OCI-LY7 (cell line): ENCODE data around the gene CBFA2T2. TPM values are rescaled to one million over a fixed set of nuclear protein-coding genes. Genes with fewer than 3 reads are reported as not detected.

ENCODE experiments used
- BruUV-seq: library from RNA; stranded (reverse); fragments of 400-500 nt; replicated peaks from 2 replicates; lab custom pipeline; 2021; lab: Mats Ljungman, UMichigan
- CTCF ChIA-PET: fragments of 300-600 bp; sonication (Branson Sonifier 250); formaldehyde crosslinking; loops from one replicate; lab custom pipeline; 2022; ENCODE audit warnings: antibody characterized with exemption; ENCODE audit not compliant: unreplicated experiment; lab: Charles Lee
- POLR2A ChIA-PET: fragments of 300-600 bp; sonication (Branson Sonifier 250); formaldehyde crosslinking; loops from one replicate; lab custom pipeline; 2022; ENCODE audit warnings: antibody characterized with exemption; lab: Charles Lee
- DNase-seq: peaks from one replicate; pipeline ENCODE4 v3.0.0-alpha.2; 2015; ENCODE audit warnings: low spot score
- H2AFZ ChIP-seq: fragments of 200-600 bp; sonication (generic), shearing (Covaris generic); 2 replicates; pipeline ENCODE4 v1.6.1; 2014; ENCODE audit warnings: mild to moderate bottlenecking, antibody characterized with exemption, low read length, moderate library complexity
- H3K27ac ChIP-seq: fragments of 200-600 bp; sonication (generic); 2 replicates; pipeline ENCODE4 v1.5.1; 2014; ENCODE audit warnings: mixed run types, low read depth, mild to moderate bottlenecking, moderate library complexity, low read length, inconsistent platforms; ENCODE audit not compliant: poor library complexity, severe bottlenecking
- H3K36me3 ChIP-seq: fragments of 200-600 bp; sonication (generic); 2 replicates; pipeline ENCODE4 v1.6.1; 2014; ENCODE audit warnings: mild to moderate bottlenecking, antibody characterized with exemption, low read length, moderate library complexity, mixed read lengths; ENCODE audit not compliant: insufficient read depth
- H3K4me1 ChIP-seq: fragments of 200-600 bp; sonication (generic); 2 replicates; pipeline ENCODE4 v1.5.1; 2014; ENCODE audit warnings: mild to moderate bottlenecking, low read length; ENCODE audit not compliant: insufficient read depth, poor library complexity, severe bottlenecking
- H3K4me2 ChIP-seq: fragments of 200-600 bp; sonication (generic); 2 replicates; pipeline ENCODE4 v1.6.1; 2014; ENCODE audit warnings: mild to moderate bottlenecking, low read length
- H3K4me3 ChIP-seq: fragments of 200-600 bp; sonication (generic); 2 replicates; pipeline ENCODE4 v1.5.1; 2014; ENCODE audit warnings: mild to moderate bottlenecking, low read depth, low read length; ENCODE audit not compliant: poor library complexity, severe bottlenecking
- H3K79me2 ChIP-seq: fragments of 200-600 bp; sonication (generic); 2 replicates; pipeline ENCODE4 v1.6.1; 2016; ENCODE audit warnings: low read depth, mild to moderate bottlenecking, low read length, moderate library complexity, mixed read lengths; ENCODE audit not compliant: insufficient read depth
- H3K9me2 ChIP-seq: fragments of 200-600 bp; sonication (generic); 2 replicates; pipeline ENCODE4 v1.6.1; 2016; ENCODE audit warnings: mild to moderate bottlenecking, low read length, mixed read lengths; ENCODE audit not compliant: insufficient read depth
- H3K9me3 ChIP-seq: fragments of 200-600 bp; sonication (generic); 2 replicates; pipeline ENCODE4 v1.6.1; 2014; ENCODE audit warnings: mild to moderate bottlenecking, mixed run types, low read length, mixed read lengths
- H4K20me1 ChIP-seq: fragments of 200-600 bp; sonication (generic); 2 replicates; pipeline ENCODE4 v1.6.1; 2014; ENCODE audit warnings: mild to moderate bottlenecking, antibody characterized with exemption, low read length, moderate library complexity, mixed read lengths; ENCODE audit not compliant: insufficient read depth
- EZH2phosphoT487 ChIP-seq: fragments of 200-600 bp; sonication (generic); IDR thresholded peaks from 2 replicates; pipeline ENCODE4 v1.6.1; 2018; ENCODE audit warnings: low read depth, borderline replicate concordance, mild to moderate bottlenecking, mixed run types, antibody characterized with exemption, low read length, moderate library complexity, mixed read lengths
- intact Hi-C: fragments of 100-400 bp; cut with micrococcal nuclease; formaldehyde crosslinking; loops from one replicate; pipeline ENCODE4 v1.10.0; 2022; ENCODE audit not compliant: unreplicated experiment
- total RNA-seq, 2 experiments: library from RNA; depleted of rRNA in 1 of 2; stranded (reverse); fragments of >200 nt in 1 of 2; shearing (Covaris generic) in 1 of 2; gene quantifications; 2 replicates each; pipeline ENCODE4 v1.2.3, GENCODE V29; 2014 to 2022
- TF ChIP-seq, protein P1 (sequence below): fragments of 200-600 bp; sonication (generic); conservative IDR thresholded peaks from 2 replicates; pipeline ENCODE4 v1.5.1; 2014; ENCODE audit warnings: mild to moderate bottlenecking, antibody characterized with exemption, low read length, moderate library complexity, mixed read lengths

Gene CBFA2T2
- total RNA-seq, 2 experiments from 2014 or later, result 20.7 to 32.9 TPM

DNA sequence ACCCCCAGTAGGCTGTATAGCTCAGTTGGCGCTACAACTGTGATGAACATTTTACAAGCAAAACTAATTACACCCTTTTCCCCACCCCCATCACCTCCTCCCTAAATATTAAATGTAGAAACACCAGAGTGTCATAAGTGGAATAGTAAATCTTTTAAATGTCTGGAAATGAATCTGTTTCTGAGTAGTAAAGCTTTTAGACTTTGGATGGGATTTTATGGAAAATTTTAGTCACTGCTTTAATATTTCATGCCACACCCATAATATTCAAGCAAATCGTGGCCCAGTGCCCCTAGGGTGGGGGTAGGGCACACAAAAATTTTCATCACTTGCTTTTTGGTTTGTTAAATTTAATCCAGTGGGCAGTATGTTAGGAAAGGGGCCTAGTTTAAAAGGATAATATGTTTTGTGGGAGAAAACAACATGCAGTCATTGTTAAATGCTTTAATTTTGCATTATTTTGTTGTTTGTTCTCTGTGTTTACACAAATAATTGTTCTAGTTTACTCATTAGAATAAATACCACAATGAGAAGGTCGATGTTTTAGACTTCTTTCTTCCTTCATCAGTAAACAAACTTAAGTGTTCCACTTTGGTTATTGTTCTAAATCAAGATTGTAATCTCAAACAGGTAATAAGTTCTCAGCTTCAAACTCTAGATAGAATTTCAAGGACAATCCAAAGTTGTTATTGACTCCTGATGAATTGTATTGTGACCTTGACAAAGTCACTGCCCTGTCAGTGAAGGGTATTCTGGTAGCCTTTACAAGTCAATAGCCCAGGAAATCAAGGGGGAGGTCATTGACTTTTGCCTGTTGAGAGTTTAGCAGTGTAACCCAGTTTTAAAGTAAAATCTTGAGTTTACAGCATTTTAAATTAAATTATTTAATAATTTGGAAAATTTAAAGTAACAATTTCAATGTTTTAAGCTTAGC is 79.2 kb downstream of the CBFA2T2 start:
- TSS peak; percentile 64 for BruUV-seq
- H3K9me3 ChIP-seq, result no peaks in the 10 kb centered on the region
- H2AFZ ChIP-seq, result no peak overlapping the region
- ChIA-PET CTCF (no interaction called here), POLR2A (interaction anchor here (0.7 to 2.4 kb wide), 21 partner anchors 9 to 242 kb away, joined by 3 to 10 read pairs (median 4); partner anchors contain the start of genes CBFA2T2 and CHMP4B)
- peaks cover 23% of the 10 kb centered on the region; the same call in 1 of the 2 replicates for H3K36me3 ChIP-seq
- H4K20me1 ChIP-seq, result no peaks in the 10 kb centered on the region
- peak overlapping the region; percentile 94 for H3K4me2 ChIP-seq
- DNase-seq, result peak; percentile 65
- peak overlapping the region; percentile 99 for H3K27ac ChIP-seq
- H3K4me3 ChIP-seq, result peak overlapping the region; percentile 61
- intact Hi-C loops, result loop anchor here (1.0 to 5.0 kb wide), 5 partner anchors 14 to 122 kb away; no protein-coding TSS in a partner anchor
- H3K9me2 ChIP-seq, result no peaks in the 10 kb centered on the region
- peaks cover 95% of the 10 kb centered on the region for H3K4me1 ChIP-seq
- peaks cover 93% of the 10 kb centered on the region for H3K79me2 ChIP-seq
- TF ChIP-seq, protein P1, sequence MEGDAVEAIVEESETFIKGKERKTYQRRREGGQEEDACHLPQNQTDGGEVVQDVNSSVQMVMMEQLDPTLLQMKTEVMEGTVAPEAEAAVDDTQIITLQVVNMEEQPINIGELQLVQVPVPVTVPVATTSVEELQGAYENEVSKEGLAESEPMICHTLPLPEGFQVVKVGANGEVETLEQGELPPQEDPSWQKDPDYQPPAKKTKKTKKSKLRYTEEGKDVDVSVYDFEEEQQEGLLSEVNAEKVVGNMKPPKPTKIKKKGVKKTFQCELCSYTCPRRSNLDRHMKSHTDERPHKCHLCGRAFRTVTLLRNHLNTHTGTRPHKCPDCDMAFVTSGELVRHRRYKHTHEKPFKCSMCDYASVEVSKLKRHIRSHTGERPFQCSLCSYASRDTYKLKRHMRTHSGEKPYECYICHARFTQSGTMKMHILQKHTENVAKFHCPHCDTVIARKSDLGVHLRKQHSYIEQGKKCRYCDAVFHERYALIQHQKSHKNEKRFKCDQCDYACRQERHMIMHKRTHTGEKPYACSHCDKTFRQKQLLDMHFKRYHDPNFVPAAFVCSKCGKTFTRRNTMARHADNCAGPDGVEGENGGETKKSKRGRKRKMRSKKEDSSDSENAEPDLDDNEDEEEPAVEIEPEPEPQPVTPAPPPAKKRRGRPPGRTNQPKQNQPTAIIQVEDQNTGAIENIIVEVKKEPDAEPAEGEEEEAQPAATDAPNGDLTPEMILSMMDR, result peak; percentile 12; the same call in 1 of the 2 replicates
- no peak for TF ChIP-seq EZH2phosphoT487

DNA sequence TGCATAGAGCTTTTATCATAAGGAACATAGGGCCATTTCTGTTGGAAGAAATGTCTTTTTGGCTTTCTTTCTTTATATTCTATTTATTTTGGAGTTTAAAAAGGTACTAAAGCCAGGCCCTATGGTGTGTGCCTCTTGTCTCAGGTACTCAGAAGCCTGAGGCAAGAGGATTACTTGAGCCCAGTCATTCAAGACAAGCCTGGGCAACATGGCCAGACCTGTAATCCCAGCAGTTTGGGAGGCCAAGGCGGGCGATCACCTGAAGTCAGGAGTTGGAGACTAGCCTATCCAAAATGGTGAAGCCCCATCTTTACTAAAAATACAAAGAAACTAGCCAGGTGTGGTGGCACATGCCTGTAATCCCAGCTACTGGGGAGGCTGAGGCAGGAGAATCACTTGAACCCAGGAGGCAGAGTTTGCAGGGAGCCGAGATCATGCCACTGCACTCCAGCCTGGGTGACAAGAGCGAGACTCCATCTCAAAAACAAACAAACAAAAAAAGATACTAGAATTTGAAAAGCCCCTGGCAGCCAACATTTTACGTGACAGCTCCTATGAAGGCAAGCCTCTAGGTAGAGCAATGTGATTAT is 80.0 kb downstream of the CBFA2T2 start:
- H3K4me3 ChIP-seq, result peak overlapping the region; percentile 46
- TF ChIP-seq, protein P1, result no peak
- TF ChIP-seq EZH2phosphoT487, result no peak
- no peak overlapping the region; the same call in 1 of the 2 replicates for H2AFZ ChIP-seq
- no TSS peak for BruUV-seq
- peak overlapping the region; percentile 94 for H3K4me2 ChIP-seq
- H3K9me3 ChIP-seq, result no peaks in the 10 kb centered on the region
- H3K36me3 ChIP-seq, result peaks cover 29% of the 10 kb centered on the region; the same call in 1 of the 2 replicates
- no peaks in the 10 kb centered on the region for H4K20me1 ChIP-seq
- H3K9me2 ChIP-seq, result no peaks in the 10 kb centered on the region
- H3K27ac ChIP-seq, result peak overlapping the region; percentile 99
- ChIA-PET CTCF (no interaction called here), POLR2A (interaction anchor here (0.7 to 2.1 kb wide), 7 partner anchors 8 to 94 kb away, joined by 3 to 7 read pairs (median 5); no protein-coding TSS in a partner anchor)
- peaks cover 97% of the 10 kb centered on the region for H3K4me1 ChIP-seq
- intact Hi-C loops, result loop anchor here (2.0 to 5.0 kb wide), 4 partner anchors 15 to 123 kb away; no protein-coding TSS in a partner anchor
- no peak for DNase-seq
- H3K79me2 ChIP-seq, result peaks cover 93% of the 10 kb centered on the region
